Measurements from ENCODE around the gene OR6J1. TPM values are rescaled to one million over a fixed set of nuclear protein-coding genes. Genes with fewer than 3 reads are reported as not detected.

OR6J1 gene
- total RNA-seq, 1 experiment from 2014 or later: not detected

DNA sequence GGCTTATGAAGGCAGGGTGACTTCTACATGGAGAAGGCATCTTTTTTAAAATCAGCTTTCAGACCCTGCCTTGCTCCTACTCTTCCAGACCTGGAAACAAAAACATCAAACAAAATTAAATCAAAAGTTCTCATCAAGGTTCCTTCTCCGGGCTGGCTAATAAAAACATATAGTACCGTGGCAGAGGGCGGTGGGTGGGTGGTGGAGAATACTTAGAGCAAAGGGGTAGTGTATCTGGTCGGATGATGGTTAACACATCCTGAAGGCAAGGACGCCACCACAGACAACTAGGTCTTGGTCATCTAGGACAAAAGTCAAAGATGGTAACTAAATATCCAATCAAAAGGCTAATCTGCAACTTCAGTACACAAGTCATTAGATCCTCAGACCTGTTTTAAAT lies 56.9 kb downstream of the OR6J1 start:
- Histone ChIP-seq H3K4me1 (ENCODE audit: insufficient read depth, low read length) (peaks cover 25% of the 10 kb centered on the region), H4K20me1 (ENCODE audit: low read length) (peaks cover 16% of the 10 kb centered on the region; the same call in 1 of the 2 replicates), H3K4me3 (ENCODE audit: low read length) (no peak overlapping the region; the same call in 1 of the 2 replicates), H3K9ac (ENCODE audit: low read length) (no peak overlapping the region), H3F3A (ENCODE audit: low read length, unreplicated experiment) (no peaks in the 10 kb centered on the region), H3K27ac (ENCODE audit: low read length) (no peak overlapping the region), H2AFZ (ENCODE audit: low read length) (no peak overlapping the region), H3K9me2 (replicated peaks; ENCODE audit: low read length) (no peaks in the 10 kb centered on the region), H3K4me2 (ENCODE audit: low read length) (peak overlapping the region; percentile 91), H3K79me2 (ENCODE audit: low read length) (peaks cover 63% of the 10 kb centered on the region), H3K27me3 (ENCODE audit: low read length) (no peaks in the 10 kb centered on the region), H3K9me3 (ENCODE audit: low read length) (no peaks in the 10 kb centered on the region), H3K36me3 (ENCODE audit: low read depth, low read length) (no peaks in the 10 kb centered on the region)
- DNase-seq (no peak), ATAC-seq (no peak)
- ChIA-PET CTCF (no interaction called here), POLR2A (ENCODE audit: unreplicated experiment) (no interaction called here)
- TF ChIP-seq EZH2 (IDR thresholded peaks at IDR 0.05; ENCODE audit: low read length, unreplicated experiment) (no peak), EZH2phosphoT487 (IDR thresholded peaks at IDR 0.05; ENCODE audit: borderline replicate concordance, low read length) (no peak)
- TF ChIP-seq, protein P1, sequence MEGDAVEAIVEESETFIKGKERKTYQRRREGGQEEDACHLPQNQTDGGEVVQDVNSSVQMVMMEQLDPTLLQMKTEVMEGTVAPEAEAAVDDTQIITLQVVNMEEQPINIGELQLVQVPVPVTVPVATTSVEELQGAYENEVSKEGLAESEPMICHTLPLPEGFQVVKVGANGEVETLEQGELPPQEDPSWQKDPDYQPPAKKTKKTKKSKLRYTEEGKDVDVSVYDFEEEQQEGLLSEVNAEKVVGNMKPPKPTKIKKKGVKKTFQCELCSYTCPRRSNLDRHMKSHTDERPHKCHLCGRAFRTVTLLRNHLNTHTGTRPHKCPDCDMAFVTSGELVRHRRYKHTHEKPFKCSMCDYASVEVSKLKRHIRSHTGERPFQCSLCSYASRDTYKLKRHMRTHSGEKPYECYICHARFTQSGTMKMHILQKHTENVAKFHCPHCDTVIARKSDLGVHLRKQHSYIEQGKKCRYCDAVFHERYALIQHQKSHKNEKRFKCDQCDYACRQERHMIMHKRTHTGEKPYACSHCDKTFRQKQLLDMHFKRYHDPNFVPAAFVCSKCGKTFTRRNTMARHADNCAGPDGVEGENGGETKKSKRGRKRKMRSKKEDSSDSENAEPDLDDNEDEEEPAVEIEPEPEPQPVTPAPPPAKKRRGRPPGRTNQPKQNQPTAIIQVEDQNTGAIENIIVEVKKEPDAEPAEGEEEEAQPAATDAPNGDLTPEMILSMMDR (conservative IDR thresholded peaks at IDR 0.05; ENCODE audit: low read depth, low read length): no peak
- BruUV-seq (replicated peaks): no TSS peak
- intact Hi-C loops (cut with micrococcal nuclease): no loop called here

GRCh38 chr14:22583994-22584393 lies 60.2 kb downstream of the OR6J1 start:
- H3K4me1 ChIP-seq (ENCODE audit: insufficient read depth, low read length): peaks cover 18% of the 10 kb centered on the region
- H3K4me3 ChIP-seq (ENCODE audit: low read length): no peak overlapping the region
- peaks cover 25% of the 10 kb centered on the region; the same call in 1 of the 2 replicates for H4K20me1 ChIP-seq (ENCODE audit: low read length)
- H3K9ac ChIP-seq (ENCODE audit: low read length): no peak overlapping the region
- ChIA-PET CTCF (no interaction called here), POLR2A (ENCODE audit: unreplicated experiment) (no interaction called here)
- H3F3A ChIP-seq (ENCODE audit: low read length, unreplicated experiment): no peaks in the 10 kb centered on the region
- peaks cover 90% of the 10 kb centered on the region for H3K79me2 ChIP-seq (ENCODE audit: low read length)
- no peaks in the 10 kb centered on the region for H3K9me2 ChIP-seq (replicated peaks; ENCODE audit: low read length)
- no peaks in the 10 kb centered on the region for H3K9me3 ChIP-seq (ENCODE audit: low read length)
- intact Hi-C loops (cut with micrococcal nuclease): no loop called here
- no peak for DNase-seq
- no peak for ATAC-seq
- no peak overlapping the region for H2AFZ ChIP-seq (ENCODE audit: low read length)
- peaks cover 6% of the 10 kb centered on the region; the same call in 1 of the 2 replicates for H3K36me3 ChIP-seq (ENCODE audit: low read depth, low read length)
- TF ChIP-seq EZH2 (IDR thresholded peaks at IDR 0.05; ENCODE audit: low read length, unreplicated experiment) (no peak), EZH2phosphoT487 (IDR thresholded peaks at IDR 0.05; ENCODE audit: borderline replicate concordance, low read length) (no peak)
- TF ChIP-seq, protein P1 (conservative IDR thresholded peaks at IDR 0.05; ENCODE audit: low read depth, low read length): no peak
- BruUV-seq (replicated peaks): no TSS peak
- H3K4me2 ChIP-seq (ENCODE audit: low read length): no peak overlapping the region
- no peak overlapping the region for H3K27ac ChIP-seq (ENCODE audit: low read length)
- no peaks in the 10 kb centered on the region for H3K27me3 ChIP-seq (ENCODE audit: low read length)

Other genes starting within 250 kb of the OR6J1 start
- 228 and 258 TPM in 2 replicates for gene DAD1, start 55.1 kb downstream of the OR6J1 start, total RNA-seq (2014; rRNA removed)
- gene ABHD4, start 46.1 kb downstream of the OR6J1 start, total RNA-seq (2014; rRNA removed): 9.1 and 9.6 TPM in 2 replicates
- gene OXA1L, start 122.3 kb upstream of the OR6J1 start, total RNA-seq (2014; rRNA removed): 126 and 146 TPM in 2 replicates
- gene SLC7A7, start 171.1 kb upstream of the OR6J1 start, total RNA-seq (2014; rRNA removed): not detected in 2 replicates
- gene MRPL52, start 185.5 kb upstream of the OR6J1 start, total RNA-seq (2014; rRNA removed): 114 and 180 TPM in 2 replicates
- 80.4 and 85.0 TPM in 2 replicates for gene MMP14, start 192.2 kb upstream of the OR6J1 start, total RNA-seq (2014; rRNA removed)
- 46.5 and 59.3 TPM in 2 replicates for gene LRP10, start 227.4 kb upstream of the OR6J1 start, total RNA-seq (2014; rRNA removed)
- gene REM2, start 238.9 kb upstream of the OR6J1 start, total RNA-seq (2014; rRNA removed): 0.18 TPM in 1 of 2 replicates, not detected in the other

Measured in PC-3 (cell line).